DMS 273 (cell line): ENCODE measurements around the gene SON.
A peak's percentile ranks its signal among the peaks of the same experiment; 100 is the strongest.
"Not testable (repeated sequence)": the region's sequence is repeated elsewhere in the genome, so short reads cannot be mapped to it uniquely, and the experiment has no call there.

Source experiments
- DNase-seq: peaks from one replicate; lab custom pipeline; 2025; ENCODE audit not compliant: unreplicated experiment; lab: John Stamatoyannopoulos, UW

SON gene

GRCh38 chr21:33566514-33566913, 23.7 kb downstream of the SON start:
- DNase-seq: no peak

GRCh38 chr21:33567914-33568313, 25.1 kb downstream of the SON start:
- no peak for DNase-seq

GRCh38 chr21:33568448-33568847, 25.6 kb downstream of the SON start:
- DNase-seq: no peak

- DNase-seq: no peak
These were observed 27.2 kb downstream of the SON start for GRCh38 chr21:33569991-33570390.

GRCh38 chr21:33572350-33572749, 29.5 kb downstream of the SON start:
- DNase-seq: no peak

GRCh38 chr21:33576741-33577141, 33.9 kb downstream of the SON start:
- DNase-seq: not testable (repeated sequence)

GRCh38 chr21:33578214-33578613, 35.4 kb downstream of the SON start:
- no peak for DNase-seq

- peak; percentile 60 for DNase-seq
These were observed 36.2 kb downstream of the SON start for GRCh38 chr21:33578959-33579542.

GRCh38 chr21:33584455-33584854, 41.6 kb downstream of the SON start:
- no peak for DNase-seq

GRCh38 chr21:33586927-33587326, 44.1 kb downstream of the SON start:
- DNase-seq: no peak

- DNase-seq: peak; percentile 70
These were observed 45.1 kb downstream of the SON start for GRCh38 chr21:33587792-33588484.

- DNase-seq: peak; percentile 93
These were observed 45.9 kb downstream of the SON start, which contains the start of gene DONSON for GRCh38 chr21:33588485-33589335. Gene DONSON (minus strand): TSS chr21:33588684. CDS start chr21:33588641, 43 bp downstream.

GRCh38 chr21:33598051-33598450, 55.2 kb downstream of the SON start:
- DNase-seq: no peak

GRCh38 chr21:33608559-33608958, 65.7 kb downstream of the SON start:
- DNase-seq: no peak

- DNase-seq: no peak
These were observed 68.3 kb downstream of the SON start for GRCh38 chr21:33611006-33611744.

- not testable (repeated sequence) for DNase-seq
These were observed 74.7 kb downstream of the SON start for GRCh38 chr21:33617565-33617964.

- no peak for DNase-seq
These were observed 75.6 kb downstream of the SON start for GRCh38 chr21:33618407-33618806.

GRCh38 chr21:33619726-33620125, 76.9 kb downstream of the SON start:
- no peak for DNase-seq

- DNase-seq: no peak
These were observed 79.4 kb downstream of the SON start for GRCh38 chr21:33622253-33622652.

GRCh38 chr21:33626151-33626550, 83.3 kb downstream of the SON start:
- DNase-seq: not testable (repeated sequence)
